Stimulated activated CD4-positive, alpha-beta T cell treated with anti-CD3 and anti-CD28 coated beads, Interleukin-15, amount 100 ng/mL, for 1 hour (primary cell): ENCODE results near the gene ACMSD.
"Not testable (repeated sequence)": the region's sequence is repeated elsewhere in the genome, so short reads cannot be mapped to it uniquely, and the experiment has no call there.

Source experiments
- DNase-seq, 2 donors: peaks; one replicate each; pipeline ENCODE4 v3.0.0-alpha.2; 2020; ENCODE audit warnings: low read depth in 1 of 2, low spot score in 1 of 2

The ACMSD gene

DNA sequence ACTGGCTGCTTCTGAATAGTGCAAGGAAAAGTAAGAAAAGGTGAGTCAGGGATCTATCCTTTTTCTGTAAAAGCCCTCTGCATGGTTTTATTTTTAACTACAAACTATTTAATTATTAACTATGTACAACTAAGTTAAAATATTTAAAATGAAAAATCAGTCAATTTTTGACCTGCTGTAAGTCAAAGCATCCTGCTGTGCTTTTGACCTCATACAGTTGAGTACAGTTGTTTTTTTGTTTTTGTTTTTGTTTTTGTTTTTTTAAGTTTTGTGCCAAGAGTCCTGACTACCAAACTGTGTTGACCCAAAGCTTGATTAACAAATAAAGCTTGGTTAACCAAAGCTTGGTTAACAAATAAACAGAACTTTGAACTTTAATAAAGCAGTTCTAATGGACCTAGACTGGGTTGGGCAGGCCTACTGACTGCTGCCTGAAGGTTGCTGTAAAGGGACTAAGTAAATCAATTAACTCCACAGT is at the start of gene ACMSD:
Gene ACMSD (plus strand): TSS at position 474 of the 478 bp plus-strand sequence. CDS start 67 bp downstream, outside the sequence.
- no peak for DNase-seq

DNA sequence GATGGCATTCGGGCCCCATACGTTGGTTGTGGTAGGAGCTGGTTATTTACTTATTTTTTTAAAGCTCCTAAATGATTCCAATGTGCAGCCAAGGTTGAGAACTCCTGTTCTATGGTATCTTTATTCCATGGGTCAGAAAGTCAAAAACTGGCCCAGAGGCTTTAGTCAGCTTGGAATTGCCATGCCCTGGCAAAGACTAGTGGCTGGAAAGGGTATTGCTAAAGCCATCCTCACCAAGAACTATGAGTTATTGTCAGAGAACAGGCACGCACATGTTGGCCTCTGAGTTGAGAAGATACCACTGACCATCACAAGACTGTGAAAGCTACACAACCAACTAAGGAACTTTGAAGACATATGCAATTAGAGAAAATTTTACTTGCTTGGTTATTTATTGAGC is 47.9 kb upstream of the ACMSD start:
- DNase-seq = no peak

- DNase-seq = no peak
These were observed 46.8 kb upstream of the ACMSD start for GRCh38 chr2:134791616-134792015.

DNA sequence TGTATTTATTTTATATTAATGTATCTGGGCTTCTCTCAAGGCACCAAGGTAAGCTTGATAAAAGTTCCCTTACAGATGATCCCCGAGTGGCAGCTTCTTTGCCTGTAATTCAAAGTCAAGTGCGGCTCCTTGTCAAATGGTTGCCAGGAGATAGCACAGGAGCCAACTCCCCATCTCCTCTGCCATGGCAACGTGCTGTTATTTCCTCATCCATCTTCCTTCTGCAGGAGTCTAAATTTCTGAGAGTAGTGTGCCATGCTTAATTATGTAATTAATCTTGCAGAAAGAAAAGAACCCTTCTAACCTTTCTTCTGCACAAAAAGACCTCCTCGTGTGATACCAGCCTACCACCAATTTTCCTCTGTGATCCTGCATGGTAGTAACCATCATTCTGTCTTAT is 46.2 kb upstream of the ACMSD start:
- DNase-seq = no peak

DNA sequence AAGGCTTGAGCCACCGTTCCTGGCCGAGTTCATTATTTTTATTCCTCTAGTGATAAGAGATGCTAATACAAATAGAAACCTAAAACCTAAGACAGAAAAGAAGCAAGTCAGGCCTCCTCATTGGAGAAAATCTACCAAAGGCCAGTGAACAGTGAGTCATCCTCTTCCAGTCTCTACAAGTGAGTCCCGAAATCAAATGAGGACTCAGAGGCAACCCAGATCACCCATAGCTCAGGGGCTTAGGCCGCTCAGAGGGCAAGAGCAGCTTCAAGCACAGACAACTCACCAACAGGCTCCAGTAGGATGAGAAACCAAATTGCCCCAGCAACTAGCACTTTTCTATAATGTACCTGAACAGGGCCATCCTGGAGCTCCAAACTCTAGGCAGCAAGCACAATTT is 42.7 kb upstream of the ACMSD start:
- DNase-seq = no peak

DNA sequence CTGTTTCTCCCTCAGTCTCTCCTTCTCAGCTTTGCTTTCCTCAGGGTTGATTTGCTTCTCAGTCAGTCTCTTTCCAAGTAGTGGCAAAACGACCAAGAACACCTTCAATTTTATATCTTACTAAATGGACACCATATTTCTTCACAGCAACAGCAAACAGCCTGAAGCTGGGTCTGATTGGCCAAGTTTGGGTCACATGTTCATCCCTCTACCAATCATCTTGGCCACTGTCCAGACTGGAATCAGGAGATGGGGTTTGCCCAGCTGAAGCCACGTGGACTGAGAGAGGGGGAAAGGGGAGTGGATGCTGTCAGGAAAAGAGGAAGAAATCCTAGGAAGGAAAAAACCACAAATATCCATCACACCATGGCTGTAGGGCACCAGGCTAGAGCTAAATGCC is 42.0 kb upstream of the ACMSD start:
- DNase-seq = no peak

DNA sequence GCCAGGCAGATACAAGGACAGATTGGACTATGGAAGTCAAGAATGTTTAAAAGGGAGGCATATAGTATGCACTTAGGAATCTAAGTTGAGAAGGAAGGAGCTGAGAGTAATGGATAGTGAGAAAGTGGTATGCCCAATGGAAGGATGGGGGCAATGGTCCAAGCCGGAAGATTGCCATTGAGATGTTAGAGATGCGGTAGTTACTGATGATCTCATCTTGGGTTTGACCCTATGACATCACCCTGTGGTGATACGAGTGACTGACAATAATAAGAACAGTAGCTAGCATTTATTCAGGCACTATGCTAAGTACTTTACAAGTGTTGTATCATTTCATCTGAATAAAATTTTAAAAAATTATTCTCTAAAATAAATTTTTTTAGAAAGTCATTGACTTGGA is 38.5 kb upstream of the ACMSD start:
- no peak for DNase-seq

DNA sequence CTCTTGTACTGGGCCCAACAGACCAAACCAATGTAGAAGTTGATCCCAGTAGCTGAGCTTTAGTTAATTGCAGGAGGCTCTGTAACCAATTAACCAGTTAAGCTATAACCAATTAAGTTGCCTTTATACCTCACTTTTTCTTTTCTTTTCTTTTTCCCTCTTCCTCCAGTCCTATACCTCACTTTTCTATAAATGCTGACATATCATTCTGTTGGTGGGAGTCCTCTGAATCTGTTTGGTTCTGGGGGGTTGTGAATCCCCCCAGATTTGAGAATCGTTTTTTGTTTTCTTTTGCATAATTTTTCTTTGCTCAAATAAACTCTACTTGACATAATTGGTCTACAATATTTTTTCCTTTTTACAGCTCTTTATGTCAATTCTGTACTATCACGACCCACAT is 38.1 kb upstream of the ACMSD start:
- DNase-seq = no peak

DNA sequence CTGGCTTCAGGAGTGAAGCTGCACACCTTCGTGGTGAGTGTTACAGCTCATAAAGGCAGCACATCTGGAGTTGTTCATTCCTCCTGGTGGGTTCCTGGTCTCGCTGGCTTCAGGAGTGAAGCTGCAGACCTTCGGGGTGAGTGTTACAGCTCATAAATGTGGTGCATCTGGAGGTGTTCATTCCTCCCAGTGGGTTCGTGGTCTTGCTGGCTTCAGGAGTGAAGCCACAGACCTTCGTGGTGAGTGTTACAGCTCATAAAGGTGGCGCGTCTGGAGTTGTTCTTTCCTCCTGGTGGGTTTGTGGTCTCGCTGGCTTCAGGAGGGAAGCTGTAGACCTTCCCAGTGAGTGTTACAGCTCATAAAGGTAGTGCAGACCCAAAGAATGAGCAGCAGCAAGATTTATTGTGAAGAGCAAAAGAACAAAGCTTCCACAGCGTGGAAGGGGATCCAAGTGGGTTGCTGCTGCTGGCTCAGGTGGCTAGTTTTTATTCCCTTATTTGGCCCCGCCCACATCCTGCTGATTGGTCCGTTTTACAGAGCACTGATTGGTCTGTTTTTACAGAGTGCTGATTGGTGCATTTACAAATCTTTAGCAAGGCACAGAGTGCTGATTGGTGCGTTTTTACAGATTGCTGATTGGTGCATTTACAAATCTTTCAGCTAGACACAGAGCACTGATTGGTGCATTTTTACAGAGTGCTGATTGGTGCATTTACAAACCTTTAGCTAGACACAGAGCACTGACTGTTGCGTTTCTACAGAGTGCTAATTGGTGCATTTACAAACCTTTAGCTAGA is 34.6 kb upstream of the ACMSD start:
- DNase-seq = not testable (repeated sequence)

- DNase-seq = no peak
These were observed 22.7 kb upstream of the ACMSD start for GRCh38 chr2:134815741-134816140.

GRCh38 chr2:134818321-134818720 is 20.1 kb upstream of the ACMSD start:
- DNase-seq = no peak

- DNase-seq = no peak
These were observed 19.1 kb upstream of the ACMSD start for GRCh38 chr2:134819334-134819733.

- DNase-seq = no peak
These were observed 15.0 kb upstream of the ACMSD start for GRCh38 chr2:134823431-134823830.

- DNase-seq = no peak
These were observed 14.6 kb upstream of the ACMSD start for GRCh38 chr2:134823832-134824231.

- DNase-seq = not testable (repeated sequence)
These were observed 12.7 kb upstream of the ACMSD start for GRCh38 chr2:134825716-134826115.

- DNase-seq = no peak
These were observed 2.9 kb upstream of the ACMSD start for GRCh38 chr2:134835471-134835870.

GRCh38 chr2:134836986-134837385 is 1.4 kb upstream of the ACMSD start:
- DNase-seq = no peak

GRCh38 chr2:134839649-134840048 is 1.2 kb downstream of the ACMSD start:
- DNase-seq = no peak

GRCh38 chr2:134842930-134843490 is 4.6 kb downstream of the ACMSD start:
- no peak for DNase-seq

DNA sequence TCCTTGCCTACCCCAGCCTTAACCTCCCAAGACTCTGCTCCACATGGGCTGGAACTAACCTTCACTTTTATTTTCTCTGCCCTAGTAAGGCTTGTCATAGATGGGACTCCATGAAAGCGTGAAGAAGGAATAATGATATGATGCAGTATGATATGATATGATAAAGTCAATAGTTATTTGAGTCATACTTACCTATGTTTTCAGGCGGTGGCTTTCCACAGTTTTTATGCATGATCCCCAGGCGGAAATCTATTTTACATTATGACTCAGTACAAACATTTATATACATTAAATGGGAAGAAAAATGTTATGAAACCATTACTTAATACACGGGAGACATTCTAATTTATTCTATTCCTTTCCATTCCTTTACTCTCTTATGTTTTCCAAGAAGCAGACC is 5.6 kb downstream of the ACMSD start:
- no peak for DNase-seq

GRCh38 chr2:134845028-134845427 is 6.6 kb downstream of the ACMSD start:
- no peak for DNase-seq

DNA sequence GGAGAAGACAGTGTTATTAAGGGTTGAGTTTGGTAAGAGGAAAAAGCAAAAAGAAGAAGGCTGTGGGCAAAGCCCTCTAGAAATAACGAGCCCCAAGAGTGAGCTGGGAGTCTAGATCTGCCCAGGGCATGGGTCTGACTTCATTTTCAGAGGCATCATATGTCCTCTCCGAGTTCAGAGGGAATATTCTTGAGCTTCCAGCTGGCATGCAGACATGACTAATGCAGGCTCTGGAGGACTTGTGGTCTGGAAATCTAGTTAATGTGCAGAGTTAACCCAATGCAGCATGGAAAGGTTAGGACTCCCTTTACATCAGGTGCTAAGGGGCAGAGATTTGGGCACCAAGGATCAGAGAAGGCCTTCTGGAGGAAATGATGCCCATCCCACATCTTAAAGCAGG is 7.3 kb downstream of the ACMSD start:
- DNase-seq = no peak

DNA sequence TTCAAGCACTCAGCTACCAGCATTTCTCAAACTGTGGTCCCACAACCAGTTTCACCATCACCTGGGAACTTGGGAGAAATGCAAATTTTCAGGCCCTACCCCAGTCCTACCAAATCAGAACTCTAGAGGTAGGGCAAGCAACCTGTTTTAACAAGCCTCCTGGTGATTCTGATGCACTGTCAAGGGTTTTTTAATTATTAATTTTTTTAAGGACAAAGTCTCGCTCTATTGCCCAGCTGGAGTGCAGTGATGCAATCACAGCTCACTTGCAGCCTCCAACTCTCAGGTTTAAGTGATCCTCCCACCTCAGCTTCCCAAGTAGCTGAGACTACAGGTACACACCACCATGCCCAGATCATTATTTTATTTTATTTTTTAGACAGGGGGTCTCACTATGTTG is 7.8 kb downstream of the ACMSD start:
- DNase-seq = no peak
